ENCODE measurements around the gene ZNF653.

DNA sequence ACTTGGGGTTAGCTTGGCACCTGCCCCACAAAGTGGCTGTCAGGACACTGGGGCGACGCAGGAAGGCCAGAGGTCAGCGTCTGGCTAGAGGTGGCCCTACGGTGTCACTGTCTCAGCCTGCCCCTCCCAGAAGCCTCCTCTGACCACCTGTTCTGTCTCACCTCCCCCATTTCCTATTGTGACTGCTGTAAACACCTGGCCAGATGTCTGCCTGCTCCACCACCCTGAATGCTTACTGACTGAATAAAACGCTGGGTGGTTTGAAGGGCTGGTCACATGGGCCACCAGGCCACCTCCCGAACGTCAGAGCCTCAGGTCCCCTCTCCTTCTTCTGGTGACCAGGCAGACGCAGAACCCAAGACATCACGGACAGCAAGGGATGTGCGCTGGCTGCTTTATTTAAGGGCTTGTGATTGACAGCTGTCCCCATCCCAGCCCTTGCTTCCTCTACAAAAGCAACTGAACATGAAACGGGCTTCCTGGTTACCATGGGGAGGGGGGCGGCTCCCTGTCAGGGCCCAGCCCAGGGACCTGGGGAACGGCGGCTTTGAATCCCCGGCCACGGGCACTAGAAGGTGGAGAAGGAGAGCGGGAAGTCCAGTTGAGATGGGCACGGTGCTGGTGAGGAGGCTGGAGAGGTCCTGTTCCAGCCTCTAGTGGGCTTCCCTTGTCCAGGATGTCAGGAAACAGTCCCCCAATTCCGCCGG is 47.2 kb upstream of the ZNF653 start:
- TF ChIP-seq POLR2A (IDR thresholded peaks at IDR 0.05; ENCODE audit: control extremely low read depth in 1 of 2, low read depth in 2 of 2, low read length in 2 of 2) (no peak), NRF1 (IDR thresholded peaks at IDR 0.05; ENCODE audit: low read depth, low read length) (no peak), RNF2 (IDR thresholded peaks at IDR 0.05; ENCODE audit: borderline replicate concordance, low read depth, low read length, missing control alignments, poor library complexity, severe bottlenecking) (no peak), RAD21 (IDR thresholded peaks at IDR 0.05 in 1 of 2, conservative IDR thresholded peaks at IDR 0.05 in 1 of 2; ENCODE audit: low read depth in 2 of 2, low read length in 2 of 2) (no peak)
